B cell (primary cell): ENCODE measurements around the gene CDCA7. TPM values are rescaled to one million over a fixed set of nuclear protein-coding genes. Genes with fewer than 3 reads are reported as not detected.

Source experiments
- ATAC-seq: fragments of 200-7000 bp; cut with Tn5 transposase; one replicate; pipeline ENCODE4 v1.10.0; 2021; ENCODE audit warnings: low read depth, mild to moderate bottlenecking, moderate number of reproducible peaks, moderate library complexity
- CTCF ChIA-PET: fragments of 350-600 bp; sonication (Branson Sonifier 250); formaldehyde crosslinking; loops from one replicate; lab custom pipeline; 2021; ENCODE audit warnings: antibody characterized with exemption, inconsistent platforms; lab: Charles Lee
- POLR2A ChIA-PET: fragments of 350-600 bp; sonication (Branson Sonifier 250); formaldehyde crosslinking; loops from one replicate; lab custom pipeline; 2021; ENCODE audit warnings: antibody characterized with exemption; lab: Charles Lee
- DNase-seq: peaks from one replicate; pipeline ENCODE4 v3.0.0; 2013
- H2AFZ ChIP-seq: 2 replicates; pipeline ENCODE4 v1.6.1; 2012; ENCODE audit warnings: mild to moderate bottlenecking, low read depth, low read length; ENCODE audit not compliant: insufficient read depth, poor library complexity, severe bottlenecking
- H3K27ac ChIP-seq, 2 donors: 1 replicate in 1 of 2; 2 replicates in 1 of 2; pipeline ENCODE4 v1.5.1; 2012 to 2013; ENCODE audit warnings: low read length in 2 of 2, mild to moderate bottlenecking in 2 of 2, moderate library complexity in 1 of 2
- H3K27me3 ChIP-seq, 4 experiments: fragments of 200-600 bp in 1 of 4; sonication (generic) in 1 of 4; replicated peaks in 1 of 4; 1 replicate in 2 of 4; 2 replicates in 2 of 4; pipeline versions ENCODE4 v1.6.1 to v1.7.0; 2013 to 2016; ENCODE audit warnings: low read length in 3 of 4, mild to moderate bottlenecking in 2 of 4, mixed read lengths in 1 of 4, moderate library complexity in 1 of 4; ENCODE audit not compliant: insufficient read depth in 4 of 4, control insufficient read depth in 3 of 4; ENCODE audit errors: control extremely low read depth in 1 of 4
- H3K36me3 ChIP-seq, 2 experiments: replicated peaks in 1 of 2; 1 replicate in 1 of 2; 2 replicates in 1 of 2; pipeline versions ENCODE4 v1.6.1 to v1.7.1; 2013; ENCODE audit warnings: low read length in 1 of 2; ENCODE audit not compliant: insufficient read depth in 2 of 2, control insufficient read depth in 1 of 2; ENCODE audit errors: control extremely low read depth in 1 of 2, extremely low read depth in 1 of 2
- H3K4me1 ChIP-seq, 2 donors: fragments of 200-600 bp in 1 of 2; sonication (generic) in 1 of 2; 1 replicate in 1 of 2; 2 replicates in 1 of 2; pipeline versions ENCODE4 v1.5.1 to v1.6.1; 2013 to 2017; ENCODE audit warnings: low read length in 2 of 2; ENCODE audit not compliant: control insufficient read depth in 2 of 2, insufficient read depth in 2 of 2
- H3K4me2 ChIP-seq: replicated peaks from 2 replicates; pipeline ENCODE3; 2012; ENCODE audit warnings: mild to moderate bottlenecking, low read depth, low read length; ENCODE audit not compliant: poor library complexity, severe bottlenecking
- H3K4me3 ChIP-seq, 5 experiments: fragments of 200-600 bp in 1 of 5; sonication (generic) in 1 of 5; 1 replicate in 3 of 5; 2 replicates in 2 of 5; pipeline versions ENCODE4 v1.5.1 to v1.7.0; 2011 to 2016; ENCODE audit warnings: low read length in 4 of 5, mild to moderate bottlenecking in 4 of 5, low read depth in 2 of 5, control low read depth in 1 of 5, moderate library complexity in 1 of 5; ENCODE audit not compliant: insufficient read depth in 1 of 5; ENCODE audit errors: control extremely low read depth in 1 of 5, extremely low read depth in 1 of 5
- H3K79me2 ChIP-seq: fragments of 200-600 bp; sonication (generic); one replicate; pipeline ENCODE4 v1.6.0; 2016; ENCODE audit warnings: low read length; ENCODE audit not compliant: control insufficient read depth, insufficient read depth
- H3K9ac ChIP-seq: fragments of 200-600 bp; sonication (generic); 2 replicates; pipeline ENCODE4 v1.6.1; 2017; ENCODE audit warnings: mild to moderate bottlenecking, low read length, moderate library complexity
- H3K9me3 ChIP-seq, 3 donors: one replicate each; pipeline versions ENCODE4 v1.6.1 to v1.7.1; 2013; ENCODE audit warnings: low read length in 2 of 3; ENCODE audit not compliant: control insufficient read depth in 2 of 3, insufficient read depth in 1 of 3; ENCODE audit errors: control extremely low read depth in 1 of 3
- H4K20me1 ChIP-seq: 2 replicates; pipeline ENCODE4 v1.6.0; 2012; ENCODE audit warnings: mild to moderate bottlenecking, low read length; ENCODE audit not compliant: insufficient read depth, control insufficient read depth, poor library complexity, severe bottlenecking
- H3K27ac Mint-ChIP-seq: one replicate; pipeline ENCODE4 v1.8.0; 2021; ENCODE audit warnings: mixed read lengths
- H3K27me3 Mint-ChIP-seq: one replicate; pipeline ENCODE4 v1.8.0; 2021; ENCODE audit warnings: mixed read lengths
- H3K4me1 Mint-ChIP-seq: one replicate; pipeline ENCODE4 v1.8.0; 2021; ENCODE audit warnings: mixed read lengths
- H3K4me3 Mint-ChIP-seq: one replicate; pipeline ENCODE4 v1.8.0; 2021; ENCODE audit warnings: mixed read lengths
- H3K9me3 Mint-ChIP-seq: one replicate; pipeline ENCODE4 v1.8.0; 2022; ENCODE audit warnings: mixed read lengths; ENCODE audit not compliant: insufficient read depth
- CTCF ChIP-seq: fragments of 200-600 bp; IDR thresholded peaks from one replicate; pipeline ENCODE4 v1.8.0; 2022; ENCODE audit warnings: antibody characterized with exemption, mild to moderate bottlenecking
- EZH2 ChIP-seq: IDR thresholded peaks from 2 replicates; pipeline ENCODE4 v1.6.1; 2012; ENCODE audit warnings: borderline replicate concordance, low read depth, mild to moderate bottlenecking, moderate library complexity, low read length; ENCODE audit not compliant: insufficient read depth, poor library complexity, severe bottlenecking
- WGBS: methylation state at CpG from one replicate; pipeline ENCODE4 v1.1.5; 2013; ENCODE audit warnings: missing lambda C conversion rate; ENCODE audit not compliant: insufficient coverage; 5-methylcytosine and 5-hydroxymethylcytosine counted together
- intact Hi-C: fragments of 100-400 bp; cut with micrococcal nuclease; formaldehyde crosslinking; loops from one replicate; pipeline ENCODE4 v1.10.0; 2022
- polyA plus RNA-seq: library from polyadenylated mRNA; depleted of rRNA; stranded (reverse); fragments of >200 nt; gene quantifications from 2 replicates; pipeline ENCODE4 v1.2.3, GENCODE V29; 2012
- total RNA-seq, 2 donors: library from RNA; stranded (reverse); fragments of 120-200 nt in 1 of 2; gene quantifications; 1 replicate in 1 of 2; 2 replicates in 1 of 2; pipeline versions ENCODE4 v1.2.3 to v1.2.4, GENCODE V29; 2013 to 2022

CDCA7 gene
- total and polyA plus RNA-seq, 2 donors (not counting 1 experiment from before 2014, with no cell fraction given), result 2.4 to 3.2 TPM

DNA sequence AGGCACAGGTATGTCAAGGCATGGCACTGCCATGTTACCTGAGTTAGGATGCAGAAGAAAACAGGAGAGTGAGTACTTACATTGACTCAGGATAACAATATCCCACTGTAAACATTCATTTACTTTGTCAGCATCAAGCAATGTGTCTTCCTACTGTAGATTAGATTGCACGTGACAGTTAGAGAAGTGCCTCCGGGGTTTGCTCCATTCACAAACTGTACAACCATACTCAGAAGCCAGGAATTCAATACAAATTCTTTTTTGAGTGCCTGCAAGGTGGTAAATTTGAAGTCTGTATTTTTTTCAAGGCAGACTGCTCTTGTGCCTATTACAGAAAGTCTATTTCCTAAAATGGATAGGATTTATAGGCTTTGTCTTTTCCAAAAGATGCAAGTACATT lies 34.1 kb downstream of the CDCA7 start:
- no peaks in the 10 kb centered on the region for H4K20me1 ChIP-seq
- H3K27me3 ChIP-seq, result no peaks in the 10 kb centered on the region
- H3K9me3 ChIP-seq, result no peaks in the 10 kb centered on the region
- DNase-seq (no peak), ATAC-seq (no peak)
- Mint-ChIP-seq H3K4me1 (no peaks in the 10 kb centered on the region), H3K4me3 (no peak overlapping the region), H3K9me3 (peaks cover 2% of the 10 kb centered on the region), H3K27ac (no peak overlapping the region), H3K27me3 (no peaks in the 10 kb centered on the region)
- no CpG with 5 or more reads among the region's 2 CpGs for WGBS
- no peak overlapping the region for H2AFZ ChIP-seq
- no peaks in the 10 kb centered on the region for H3K79me2 ChIP-seq
- H3K27ac ChIP-seq, result no peak overlapping the region
- H3K4me2 ChIP-seq, result no peak overlapping the region
- no peak for TF ChIP-seq EZH2
- TF ChIP-seq CTCF, result no peak
- CTCF ChIA-PET, result interaction anchor here (1.6 kb wide), 1 partner anchor 15 kb away, joined by 6 read pairs; no protein-coding TSS in a partner anchor
- H3K9ac ChIP-seq, result no peak overlapping the region
- H3K36me3 ChIP-seq, result no peaks in the 10 kb centered on the region
- no peaks in the 10 kb centered on the region for H3K4me1 ChIP-seq
- intact Hi-C loops, result no loop called here
- H3K4me3 ChIP-seq, result no peak overlapping the region
- POLR2A ChIA-PET, result no interaction called here

GRCh38 chr2:173390036-173390435 lies 35.4 kb downstream of the CDCA7 start:
- Histone ChIP-seq H3K9me3 (no peaks in the 10 kb centered on the region), H4K20me1 (no peaks in the 10 kb centered on the region), H2AFZ (no peak overlapping the region), H3K36me3 (no peaks in the 10 kb centered on the region), H3K27me3 (peaks cover 0 to 7% (median 1%) of the 10 kb centered on the region in 4 experiments), H3K4me1 (no peaks in the 10 kb centered on the region), H3K4me2 (no peak overlapping the region), H3K4me3 (no peak overlapping the region), H3K27ac (no peak overlapping the region), H3K9ac (no peak overlapping the region), H3K79me2 (no peaks in the 10 kb centered on the region)
- DNase-seq, result no peak
- no peaks in the 10 kb centered on the region for H3K9me3 Mint-ChIP-seq
- WGBS, result 94% methylated on average over 3 of the region's 5 CpGs
- TF ChIP-seq EZH2, result no peak
- no peak for TF ChIP-seq CTCF
- no peak for ATAC-seq
- CTCF ChIA-PET, result interaction anchor here (1.6 kb wide), 1 partner anchor 14 kb away, joined by 6 read pairs; no protein-coding TSS in a partner anchor
- no peaks in the 10 kb centered on the region for H3K4me1 Mint-ChIP-seq
- POLR2A ChIA-PET, result no interaction called here
- intact Hi-C loops, result no loop called here
- H3K4me3 Mint-ChIP-seq, result no peak overlapping the region
- H3K27ac Mint-ChIP-seq, result no peak overlapping the region
- H3K27me3 Mint-ChIP-seq, result no peaks in the 10 kb centered on the region
